ENCODE data around the gene KCNS1.
A peak's percentile ranks its signal among the peaks of the same experiment; 100 is the strongest.
"Not testable (repeated sequence)": the region's sequence is repeated elsewhere in the genome, so short reads cannot be mapped to it uniquely, and the experiment has no call there.

KCNS1 gene

DNA sequence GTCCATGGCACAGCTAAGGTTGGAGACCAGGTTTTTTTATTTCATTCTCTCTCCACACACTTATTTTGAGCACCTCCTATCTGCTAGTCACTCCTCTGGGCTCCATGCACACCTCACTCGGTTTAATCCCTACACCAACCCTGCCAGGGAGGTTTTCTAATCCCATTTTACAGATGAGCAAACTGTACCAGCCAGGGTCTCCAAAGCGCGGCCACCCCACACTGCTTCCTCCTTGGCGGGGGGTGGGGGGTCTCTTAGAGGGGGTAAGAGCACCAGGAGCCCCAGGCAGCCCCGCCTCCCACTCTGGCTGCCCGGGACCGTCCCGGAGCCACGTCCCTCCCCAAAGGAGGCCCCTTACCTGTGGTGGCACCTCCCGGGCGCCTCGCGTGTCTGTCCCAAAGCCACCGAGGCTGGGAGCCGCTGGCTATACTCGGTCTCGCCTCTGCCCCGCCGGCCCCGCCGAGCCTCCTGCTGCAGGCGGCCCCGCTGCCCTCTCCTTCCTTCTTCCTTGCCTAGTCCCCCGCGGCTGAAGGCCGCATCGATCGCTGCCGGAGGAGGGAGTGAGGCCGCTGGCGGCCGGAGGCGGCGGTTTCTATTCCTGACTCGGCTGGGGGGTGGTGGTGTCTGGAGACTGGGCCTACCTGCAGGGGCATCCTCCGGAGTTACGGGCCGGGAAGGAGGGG lies at the start of gene KCNS1:
KCNS1 (minus strand) TSS at position 565 of the 683 bp plus-strand sequence. CDS start 1,891 bp downstream, outside the sequence.
- DNase-seq = no peak

GRCh38 chr20:45149062-45149461 lies 48.1 kb upstream of the KCNS1 start:
- no peak for DNase-seq

GRCh38 chr20:45140836-45141235 lies 39.9 kb upstream of the KCNS1 start:
- no peak for DNase-seq

- not testable (repeated sequence) for DNase-seq
Observed at GRCh38 chr20:45139733-45140375, 38.9 kb upstream of the KCNS1 start.

DNA sequence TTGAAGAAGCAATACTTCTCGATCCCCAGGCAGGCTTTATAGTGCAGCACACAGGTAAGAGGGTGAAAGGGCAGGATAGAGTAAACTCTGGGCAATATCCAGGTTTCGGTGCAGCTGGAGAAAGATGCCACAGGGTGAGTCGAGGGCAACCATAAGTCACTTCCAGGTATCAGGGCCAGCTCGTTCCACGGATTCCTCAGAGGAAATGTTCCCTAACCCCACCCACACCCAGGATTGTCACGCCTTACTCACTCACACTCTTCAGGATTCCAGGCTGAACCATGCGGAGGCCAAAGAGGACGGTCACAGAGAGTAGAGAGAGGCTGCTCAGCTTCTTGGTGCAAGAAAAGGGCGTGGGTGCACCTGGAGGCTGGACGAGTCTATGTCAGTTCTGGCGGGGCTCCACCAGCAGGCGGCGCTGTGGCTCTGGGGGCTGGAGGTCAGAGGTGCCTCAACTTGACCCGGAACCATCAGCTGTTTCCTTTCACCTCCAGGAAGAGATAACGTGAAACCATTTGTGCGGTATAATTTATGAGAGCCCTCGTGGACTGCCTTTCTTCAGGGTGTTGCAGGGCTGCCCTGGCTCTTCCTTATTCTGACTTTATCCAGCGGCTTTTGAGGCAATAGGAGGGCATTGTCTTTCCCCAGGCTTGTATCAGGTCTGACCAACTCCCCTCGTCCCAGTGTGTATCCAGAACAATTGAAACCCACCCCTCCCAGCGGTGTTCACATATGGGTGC lies 37.8 kb upstream of the KCNS1 start:
- DNase-seq = peak in 1 of 2 experiments; percentile 6

- no peak for DNase-seq
Observed at GRCh38 chr20:45136911-45137310, 36.0 kb upstream of the KCNS1 start.

DNA sequence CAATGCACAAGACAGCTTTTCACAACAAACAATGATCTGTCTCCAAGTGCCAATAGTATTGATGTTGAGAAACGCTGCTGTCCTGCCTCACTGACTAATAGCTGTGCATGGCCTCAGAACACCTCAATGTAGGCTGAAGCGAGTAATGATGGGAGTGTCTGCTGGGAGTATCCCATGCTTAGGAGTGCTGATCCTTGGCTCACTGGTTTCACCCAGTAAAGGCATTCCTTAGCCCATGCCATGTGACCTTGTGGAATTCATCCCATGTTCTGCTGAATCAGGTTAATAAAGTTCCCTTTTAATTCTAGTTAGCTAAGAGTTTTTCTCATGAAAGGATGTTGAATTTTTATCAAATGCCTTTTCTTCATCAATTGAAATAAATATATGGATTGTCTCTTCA lies 27.2 kb upstream of the KCNS1 start:
- DNase-seq = no peak

DNA sequence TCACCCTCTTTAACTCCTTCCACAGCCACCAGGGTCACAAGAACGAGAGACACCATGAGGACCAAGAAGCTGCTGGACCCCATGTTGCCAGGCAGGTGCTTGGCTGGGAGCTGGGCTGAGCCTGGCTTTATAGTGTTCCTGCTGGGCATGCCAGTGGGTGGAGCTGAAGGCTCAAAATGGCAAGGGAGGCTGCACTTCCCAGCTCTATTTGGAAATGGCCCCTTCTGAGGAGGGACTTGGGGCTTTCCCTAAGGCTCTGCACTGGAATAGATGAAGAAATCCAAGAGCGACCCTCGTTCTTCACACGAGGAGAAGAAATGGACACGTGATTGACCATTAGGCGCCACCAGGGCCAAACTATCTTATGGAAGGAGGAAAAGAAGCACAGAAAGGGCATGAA lies 23.4 kb upstream of the KCNS1 start, which contains the start of gene WFDC12:
WFDC12 (minus strand) TSS at position 101 of the 400 bp plus-strand sequence; CDS start at position 83, 18 bp downstream.
- DNase-seq = no peak

- no peak for DNase-seq
Observed at GRCh38 chr20:45121388-45121787, 20.5 kb upstream of the KCNS1 start.

DNA sequence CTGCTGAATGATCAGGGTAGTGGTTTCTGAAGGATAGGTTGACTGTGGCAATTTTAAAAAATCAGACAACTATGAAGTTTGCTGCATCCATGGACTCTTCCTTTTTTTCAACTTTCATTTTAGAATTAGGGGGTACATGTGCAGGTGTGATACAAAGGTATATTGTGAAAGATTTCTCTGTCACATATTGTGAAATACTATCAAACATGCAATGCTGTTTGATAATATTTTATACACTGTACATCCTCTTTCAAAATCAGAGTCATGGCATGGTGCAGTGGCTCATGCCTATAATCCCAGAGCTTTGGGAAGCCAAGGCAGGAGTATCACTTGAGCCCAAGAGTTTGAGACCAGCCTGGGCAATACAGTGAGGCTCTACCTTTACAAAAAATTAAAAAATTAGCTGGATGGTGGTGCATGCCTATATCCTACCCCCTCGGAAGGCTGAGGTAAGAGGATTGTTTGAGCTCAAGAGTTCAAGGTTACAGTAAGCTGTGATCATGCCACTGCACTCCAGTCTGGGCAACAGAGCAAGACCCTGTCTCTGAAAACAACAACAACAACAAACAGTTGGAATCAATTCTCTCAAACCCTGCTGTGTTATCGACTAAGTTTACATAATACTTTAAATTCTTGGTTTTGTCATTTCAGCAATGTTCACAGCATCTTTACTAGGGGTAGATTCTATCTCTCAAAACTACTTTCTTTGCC lies 18.8 kb upstream of the KCNS1 start:
- DNase-seq = no peak

GRCh38 chr20:45118028-45118427 lies 17.1 kb upstream of the KCNS1 start:
- DNase-seq = no peak

DNA sequence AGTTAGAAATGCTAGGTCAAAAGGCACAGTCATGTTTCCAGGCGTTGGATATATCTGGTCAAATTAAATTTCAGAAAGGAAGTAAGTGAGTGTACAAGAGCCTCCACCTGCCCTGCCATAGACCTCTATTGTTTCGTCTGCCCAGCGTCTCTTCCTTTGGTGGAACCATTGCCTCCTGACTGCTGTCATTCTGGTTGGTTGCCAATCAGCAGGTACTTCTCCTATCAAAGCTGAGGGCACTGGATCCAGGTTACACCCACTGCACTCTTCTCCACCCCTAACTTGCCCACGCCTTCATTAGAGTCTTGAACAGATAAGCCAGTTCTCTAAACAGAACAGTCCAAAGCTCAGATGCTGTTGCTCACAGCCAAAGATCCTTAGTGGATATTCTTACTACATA lies 16.7 kb upstream of the KCNS1 start:
- DNase-seq = no peak

DNA sequence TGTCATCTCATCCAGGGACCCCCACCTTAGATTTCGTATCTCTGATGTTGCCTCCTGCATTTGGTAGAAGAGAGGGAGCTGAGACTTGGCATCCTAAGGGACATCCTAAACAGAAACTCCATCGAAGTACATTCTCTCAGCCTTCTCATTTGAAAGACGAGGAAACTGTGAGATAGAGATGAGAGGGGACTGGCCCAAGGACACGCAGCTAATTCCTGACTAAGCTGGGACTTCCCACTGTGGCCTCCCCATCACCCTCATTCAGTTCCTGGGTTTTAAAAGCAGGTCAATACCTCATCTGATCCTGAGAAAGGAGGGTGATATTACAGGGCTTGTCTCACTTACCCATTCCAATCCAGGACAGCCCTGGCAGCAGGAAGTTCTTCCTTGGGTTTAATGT lies 14.9 kb upstream of the KCNS1 start:
- DNase-seq = no peak

DNA sequence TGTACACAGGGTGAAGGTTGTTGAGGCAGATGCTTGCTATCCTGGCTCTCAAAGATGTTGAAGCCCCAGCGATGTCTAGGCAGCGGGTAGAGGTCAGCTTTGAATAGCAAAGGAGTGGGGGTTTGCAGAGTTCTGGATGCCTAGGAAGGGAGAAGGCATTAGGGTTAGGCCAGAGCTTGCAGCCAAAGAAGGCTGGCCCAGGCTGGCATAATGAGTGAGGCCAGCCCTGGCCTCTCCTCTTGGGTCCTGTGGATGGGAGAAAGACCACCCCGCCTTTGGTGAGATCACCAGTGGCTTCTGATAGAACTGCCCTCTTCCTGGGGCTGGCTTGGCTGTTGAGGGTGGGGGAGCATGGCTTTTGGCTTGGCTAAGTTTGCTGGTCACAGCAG lies 14.5 kb upstream of the KCNS1 start:
- DNase-seq = no peak

GRCh38 chr20:45114465-45115385 lies 13.8 kb upstream of the KCNS1 start, which contains the start of gene WFDC5:
Gene WFDC5, minus strand, starts transcription at chr20:45115174. Its CDS starts 91 bp downstream, at chr20:45115083.
- no peak for DNase-seq

GRCh38 chr20:45113865-45114264 lies 12.9 kb upstream of the KCNS1 start:
- DNase-seq = no peak

DNA sequence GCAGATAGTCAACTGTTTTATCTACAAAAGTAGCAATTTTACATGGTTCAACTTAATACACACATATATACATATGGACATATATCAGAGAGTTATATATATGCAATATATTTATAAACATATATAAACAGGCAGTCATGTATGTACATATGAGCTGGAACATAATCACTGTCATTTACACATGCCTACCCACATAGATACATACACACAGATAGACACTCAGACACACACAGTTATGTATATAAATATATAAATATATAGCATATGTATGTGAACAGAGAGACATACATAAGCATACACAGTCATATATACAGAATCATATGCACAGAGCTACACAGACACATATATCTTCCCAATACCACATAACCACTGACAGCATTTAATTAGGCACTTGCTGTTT lies 11.8 kb upstream of the KCNS1 start:
- DNase-seq = no peak

DNA sequence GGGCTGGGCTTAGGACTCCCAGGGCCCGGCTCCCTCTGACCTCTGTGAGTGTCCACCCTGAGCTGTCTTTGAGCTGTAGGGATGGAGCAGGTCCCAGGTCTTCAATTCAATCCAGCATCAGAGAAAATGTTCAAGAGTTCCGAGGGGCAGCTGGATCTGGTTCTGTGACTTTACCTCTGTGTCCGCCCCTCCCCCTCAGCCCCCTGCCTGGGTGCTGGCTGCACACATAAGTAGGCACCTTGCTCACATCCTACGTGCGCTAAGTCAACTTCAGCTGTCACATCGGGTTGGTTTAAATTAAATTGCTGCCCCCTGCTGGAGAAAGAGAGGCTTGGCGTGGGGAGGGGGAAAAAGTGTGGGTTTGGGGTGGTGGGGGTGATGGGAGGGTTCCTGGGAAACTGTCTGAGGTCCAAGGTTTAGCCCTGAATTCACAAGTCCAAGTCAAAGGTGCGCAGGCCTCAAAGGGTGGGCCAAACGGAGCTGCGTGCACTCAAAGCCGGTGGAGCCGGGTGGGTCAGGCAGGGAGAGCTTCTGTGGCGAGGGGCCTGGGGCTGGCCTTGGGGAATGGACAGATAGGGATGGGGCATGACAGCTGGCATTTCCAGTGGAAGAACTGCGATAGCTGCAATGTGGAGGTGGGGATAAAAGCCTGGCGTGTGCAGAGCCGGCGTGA lies 11.0 kb upstream of the KCNS1 start:
- DNase-seq = no peak

GRCh38 chr20:45111285-45111684 lies 10.4 kb upstream of the KCNS1 start:
- no peak for DNase-seq

GRCh38 chr20:45110301-45110700 lies 9.4 kb upstream of the KCNS1 start:
- DNase-seq = no peak

- no peak for DNase-seq
Observed at GRCh38 chr20:45109634-45110033, 8.7 kb upstream of the KCNS1 start.

Measured in NCI-H187 (cell line).